ENCODE data around the gene C1QTNF8. TPM values are rescaled to one million over a fixed set of nuclear protein-coding genes. Genes with fewer than 3 reads are reported as not detected.

The C1QTNF8 gene
- total and polyA plus RNA-seq, 4 donors: 0.08 to 0.74 TPM; not detected in 2

GRCh38 chr16:1045310-1045992 is 50.6 kb downstream of the C1QTNF8 start:
- DNase-seq: peak; percentile 33 to 53 (median 46)

GRCh38 chr16:1044460-1045309 is 51.4 kb downstream of the C1QTNF8 start:
- H3K4me1 ChIP-seq (ENCODE audit: control insufficient read depth in 5 of 5, insufficient read depth in 5 of 5, low read length in 5 of 5): peaks cover 0 to 16% (median 2%) of the 10 kb centered on the region in 5 donors
- H3K36me3 ChIP-seq (ENCODE audit: control insufficient read depth in 4 of 4, insufficient read depth in 4 of 4, low read length in 4 of 4): no peaks in the 10 kb centered on the region
- H3K4me3 ChIP-seq: no peak overlapping the region
- DNase-seq (no peak), ATAC-seq (ENCODE audit: insufficient read depth, low FRiP score) (no peak)
- no peak overlapping the region for H3K9ac ChIP-seq (ENCODE audit: insufficient read depth in 1 of 2, low read length in 2 of 2)
- H3K27ac ChIP-seq (ENCODE audit: low read depth in 1 of 2, low read length in 1 of 2): no peak overlapping the region
- WGBS, 2 donors: 66 to 70% methylated on average over 40 to 43 of the region's 43 CpGs
- peaks cover 0 to 30% (median 0%) of the 10 kb centered on the region in 3 donors for H3K27me3 ChIP-seq (ENCODE audit: control insufficient read depth in 3 of 3, insufficient read depth in 3 of 3, low read length in 2 of 3)
- no peak for TF ChIP-seq CTCF (IDR thresholded peaks at IDR 0.05; ENCODE audit: control extremely low read depth, extremely low read depth)
- peaks cover 0 to 14% (median 0%) of the 10 kb centered on the region in 4 donors for H3K9me3 ChIP-seq (ENCODE audit: control insufficient read depth in 4 of 4, insufficient read depth in 3 of 4, low read length in 3 of 4)

More at GRCh38 chr16:1045310-1045992, 50.6 kb downstream of the C1QTNF8 start:
- Histone ChIP-seq H3K4me3 (no peak overlapping the region), H3K27me3 (ENCODE audit: control insufficient read depth in 3 of 3, insufficient read depth in 3 of 3, low read length in 2 of 3) (peaks cover 0 to 33% (median 0%) of the 10 kb centered on the region in 3 donors), H3K36me3 (ENCODE audit: control insufficient read depth in 4 of 4, insufficient read depth in 4 of 4, low read length in 4 of 4) (no peaks in the 10 kb centered on the region), H3K4me1 (ENCODE audit: control insufficient read depth in 5 of 5, insufficient read depth in 5 of 5, low read length in 5 of 5) (peaks cover 0 to 16% (median 2%) of the 10 kb centered on the region in 5 donors), H3K9ac (ENCODE audit: insufficient read depth in 1 of 2, low read length in 2 of 2) (no peak overlapping the region), H3K9me3 (ENCODE audit: control insufficient read depth in 4 of 4, insufficient read depth in 3 of 4, low read length in 3 of 4) (peaks cover 0 to 14% (median 0%) of the 10 kb centered on the region in 4 donors), H3K27ac (ENCODE audit: low read depth in 1 of 2, low read length in 1 of 2) (no peak overlapping the region)
- ATAC-seq (ENCODE audit: insufficient read depth, low FRiP score): no peak
- 56 to 66% methylated on average over 38 of the region's 38 CpGs for WGBS, 2 donors
- no peak for TF ChIP-seq CTCF (IDR thresholded peaks at IDR 0.05; ENCODE audit: control extremely low read depth, extremely low read depth)

- WGBS, 2 donors: 49 to 57% methylated on average over 34 to 40 of the region's 40 CpGs
- no peaks in the 10 kb centered on the region for H3K36me3 ChIP-seq (ENCODE audit: control insufficient read depth in 4 of 4, insufficient read depth in 4 of 4, low read length in 4 of 4)
- H3K4me1 ChIP-seq (ENCODE audit: control insufficient read depth in 5 of 5, insufficient read depth in 5 of 5, low read length in 5 of 5): peaks cover 0 to 16% (median 2%) of the 10 kb centered on the region in 5 donors
- peak; percentile 51 to 60 (median 57) for DNase-seq
- H3K27ac ChIP-seq (ENCODE audit: low read depth in 1 of 2, low read length in 1 of 2): no peak overlapping the region
- H3K9ac ChIP-seq (ENCODE audit: insufficient read depth in 1 of 2, low read length in 2 of 2): no peak overlapping the region
- H3K27me3 ChIP-seq (ENCODE audit: control insufficient read depth in 3 of 3, insufficient read depth in 3 of 3, low read length in 2 of 3): peaks cover 0 to 27% (median 0%) of the 10 kb centered on the region in 3 donors
- no peak for TF ChIP-seq CTCF (IDR thresholded peaks at IDR 0.05; ENCODE audit: control extremely low read depth, extremely low read depth)
- no peak overlapping the region for H3K4me3 ChIP-seq
- ATAC-seq (ENCODE audit: insufficient read depth, low FRiP score): no peak
- peaks cover 0 to 14% (median 0%) of the 10 kb centered on the region in 4 donors for H3K9me3 ChIP-seq (ENCODE audit: control insufficient read depth in 4 of 4, insufficient read depth in 3 of 4, low read length in 3 of 4)
Measured at GRCh38 chr16:1043881-1044451, 52.1 kb downstream of the C1QTNF8 start.
